Activated CD8-positive, alpha-beta T cell treated with anti-CD3 and anti-CD28 coated beads for 36 hours (primary cell): ENCODE measurements around the gene BLOC1S6. TPM values are rescaled to one million over a fixed set of nuclear protein-coding genes. Genes with fewer than 3 reads are reported as not detected.

Experiments
- ATAC-seq: fragments of 200-7000 bp; cut with Tn5 transposase; one replicate; pipeline ENCODE4 v1.10.0; 2021; ENCODE audit warnings: mild to moderate bottlenecking, moderate library complexity
- CTCF ChIA-PET: fragments of 350-600 bp; sonication (Branson Sonifier 250); formaldehyde crosslinking; loops from one replicate; lab custom pipeline; 2021; ENCODE audit warnings: antibody characterized with exemption; lab: Charles Lee
- POLR2A ChIA-PET: fragments of 350-600 bp; sonication (Branson Sonifier 250); formaldehyde crosslinking; loops from one replicate; lab custom pipeline; 2021; ENCODE audit warnings: antibody characterized with exemption; lab: Charles Lee
- DNase-seq: peaks from one replicate; pipeline ENCODE4 v3.0.0-alpha.2; 2020
- H3K27ac Mint-ChIP-seq: one replicate; pipeline ENCODE4 v1.8.0; 2021; ENCODE audit warnings: mild to moderate bottlenecking, mixed read lengths
- H3K27me3 Mint-ChIP-seq: one replicate; pipeline ENCODE4 v1.8.0; 2021; ENCODE audit warnings: mixed read lengths
- H3K36me3 Mint-ChIP-seq: one replicate; pipeline ENCODE4 v1.8.0; 2021; ENCODE audit warnings: low read depth, mixed read lengths
- H3K4me1 Mint-ChIP-seq: one replicate; pipeline ENCODE4 v1.8.0; 2021; ENCODE audit warnings: low read depth, mixed read lengths
- H3K4me3 Mint-ChIP-seq: one replicate; pipeline ENCODE4 v1.8.0; 2021; ENCODE audit warnings: mild to moderate bottlenecking, moderate library complexity, mixed read lengths
- H3K9me3 Mint-ChIP-seq: one replicate; pipeline ENCODE4 v1.8.0; 2021; ENCODE audit warnings: mixed read lengths
- intact Hi-C: fragments of 100-400 bp; cut with micrococcal nuclease; formaldehyde crosslinking; loops from one replicate; pipeline ENCODE4 v1.10.0; 2022
- total RNA-seq, 2 experiments: library from RNA; stranded (reverse); gene quantifications; one replicate each; pipeline ENCODE4 v1.2.3, GENCODE V29; 2021
- TF ChIP-seq, protein P1 (sequence below): fragments of 200-600 bp; IDR thresholded peaks from one replicate; pipeline ENCODE4 v1.8.0; 2022; ENCODE audit warnings: antibody characterized with exemption, mild to moderate bottlenecking

BLOC1S6 gene
- total RNA-seq, 2 experiments from 2014 or later = 43.3 to 46.9 TPM

DNA sequence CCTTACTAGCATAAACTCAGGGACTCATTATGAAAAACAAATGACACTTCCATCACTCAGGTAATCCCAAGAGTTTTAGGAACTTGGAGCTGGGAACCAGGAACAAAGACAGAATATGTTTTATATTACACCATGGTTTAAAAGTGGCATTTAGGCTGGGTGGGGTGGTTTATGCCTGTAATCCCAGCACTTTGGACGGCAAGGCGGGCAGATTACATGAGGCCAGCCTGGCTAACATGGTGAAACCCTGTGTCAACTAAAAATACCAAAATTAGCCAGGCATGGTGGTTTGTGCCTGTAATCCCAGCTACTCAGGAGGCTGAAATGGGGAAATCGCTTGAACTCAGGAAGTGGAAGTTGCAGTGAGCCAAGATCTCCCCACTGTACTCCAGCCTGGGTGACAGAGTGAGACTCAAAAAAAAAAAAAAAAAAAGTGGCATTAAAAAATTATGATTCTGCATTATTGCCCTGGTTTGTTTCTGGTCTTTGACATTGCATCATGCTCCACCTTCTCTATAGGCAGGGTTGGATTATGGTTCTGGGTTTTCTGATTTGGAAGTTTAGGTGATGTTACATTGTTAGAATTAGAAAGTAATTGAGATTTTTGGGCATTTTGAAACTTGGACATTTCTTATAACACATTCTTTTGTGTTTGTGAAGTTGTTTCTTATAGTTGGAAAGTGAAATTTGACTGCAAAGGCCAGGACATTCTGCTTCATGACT is 66.7 kb downstream of the BLOC1S6 start:
- no peak overlapping the region for H3K27ac Mint-ChIP-seq
- no peak overlapping the region for H3K4me3 Mint-ChIP-seq
- H3K9me3 Mint-ChIP-seq = no peaks in the 10 kb centered on the region
- no peaks in the 10 kb centered on the region for H3K27me3 Mint-ChIP-seq
- H3K4me1 Mint-ChIP-seq = peaks cover 48% of the 10 kb centered on the region
- no peak for DNase-seq
- H3K36me3 Mint-ChIP-seq = peaks cover 12% of the 10 kb centered on the region
- ChIA-PET CTCF (interaction anchor here (0.8 to 1.0 kb wide), 3 partner anchors 11 to 51 kb away, joined by 3 read pairs; no protein-coding TSS in a partner anchor), POLR2A (no interaction called here)
- TF ChIP-seq, protein P1, sequence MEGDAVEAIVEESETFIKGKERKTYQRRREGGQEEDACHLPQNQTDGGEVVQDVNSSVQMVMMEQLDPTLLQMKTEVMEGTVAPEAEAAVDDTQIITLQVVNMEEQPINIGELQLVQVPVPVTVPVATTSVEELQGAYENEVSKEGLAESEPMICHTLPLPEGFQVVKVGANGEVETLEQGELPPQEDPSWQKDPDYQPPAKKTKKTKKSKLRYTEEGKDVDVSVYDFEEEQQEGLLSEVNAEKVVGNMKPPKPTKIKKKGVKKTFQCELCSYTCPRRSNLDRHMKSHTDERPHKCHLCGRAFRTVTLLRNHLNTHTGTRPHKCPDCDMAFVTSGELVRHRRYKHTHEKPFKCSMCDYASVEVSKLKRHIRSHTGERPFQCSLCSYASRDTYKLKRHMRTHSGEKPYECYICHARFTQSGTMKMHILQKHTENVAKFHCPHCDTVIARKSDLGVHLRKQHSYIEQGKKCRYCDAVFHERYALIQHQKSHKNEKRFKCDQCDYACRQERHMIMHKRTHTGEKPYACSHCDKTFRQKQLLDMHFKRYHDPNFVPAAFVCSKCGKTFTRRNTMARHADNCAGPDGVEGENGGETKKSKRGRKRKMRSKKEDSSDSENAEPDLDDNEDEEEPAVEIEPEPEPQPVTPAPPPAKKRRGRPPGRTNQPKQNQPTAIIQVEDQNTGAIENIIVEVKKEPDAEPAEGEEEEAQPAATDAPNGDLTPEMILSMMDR = no peak
- intact Hi-C loops = no loop called here
- no peak for ATAC-seq

DNA sequence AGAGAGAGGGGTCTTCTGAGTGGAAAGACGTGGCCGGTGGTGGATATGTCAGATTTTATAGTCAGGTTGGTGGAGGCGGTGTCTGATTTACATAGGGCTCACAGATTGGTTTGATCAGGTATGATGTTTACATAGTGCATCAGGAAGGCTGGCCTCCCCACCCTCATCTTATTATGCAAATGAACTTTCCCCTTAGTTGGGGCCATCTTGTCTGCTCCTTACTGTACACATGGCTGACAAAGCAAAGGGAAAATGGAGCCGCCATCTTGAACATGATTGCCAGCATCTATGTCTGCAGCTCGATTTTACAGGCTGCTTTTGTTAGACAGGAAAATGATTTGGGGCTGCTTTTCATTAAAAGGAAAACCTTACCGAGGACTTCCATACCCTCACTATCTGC is 67.6 kb downstream of the BLOC1S6 start:
- peaks cover 11% of the 10 kb centered on the region for H3K36me3 Mint-ChIP-seq
- CTCF ChIA-PET = no interaction called here
- intact Hi-C loops = no loop called here
- H3K27ac Mint-ChIP-seq = no peak overlapping the region
- TF ChIP-seq, protein P1 = no peak
- no peak for DNase-seq
- peaks cover 48% of the 10 kb centered on the region for H3K4me1 Mint-ChIP-seq
- H3K9me3 Mint-ChIP-seq = no peaks in the 10 kb centered on the region
- POLR2A ChIA-PET = no interaction called here
- ATAC-seq = no peak
- H3K27me3 Mint-ChIP-seq = no peaks in the 10 kb centered on the region
- H3K4me3 Mint-ChIP-seq = no peak overlapping the region

DNA sequence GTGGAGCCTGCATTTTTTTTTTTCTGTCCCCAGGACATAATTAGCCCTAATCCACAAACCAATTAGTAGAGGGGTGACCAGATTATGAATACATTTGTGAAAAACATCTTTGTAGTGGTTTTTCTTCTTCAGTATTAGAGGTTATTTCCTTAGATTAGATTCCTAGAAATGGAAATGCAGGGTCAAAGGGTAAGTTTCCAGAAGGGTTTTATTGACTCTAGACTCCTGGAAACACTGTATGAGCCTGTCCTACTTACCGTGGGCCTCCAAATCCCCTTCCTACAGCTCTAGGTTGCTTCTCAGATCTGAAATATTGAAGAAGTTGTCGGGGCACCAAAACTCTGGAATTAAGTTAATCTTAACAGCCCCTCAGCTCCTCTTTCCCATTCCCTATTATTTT is 70.1 kb downstream of the BLOC1S6 start:
- CTCF ChIA-PET = interaction anchor here (1.1 kb wide), 1 partner anchor 22 kb away, joined by 3 read pairs; the partner anchor contains the start of gene SQOR

DNA sequence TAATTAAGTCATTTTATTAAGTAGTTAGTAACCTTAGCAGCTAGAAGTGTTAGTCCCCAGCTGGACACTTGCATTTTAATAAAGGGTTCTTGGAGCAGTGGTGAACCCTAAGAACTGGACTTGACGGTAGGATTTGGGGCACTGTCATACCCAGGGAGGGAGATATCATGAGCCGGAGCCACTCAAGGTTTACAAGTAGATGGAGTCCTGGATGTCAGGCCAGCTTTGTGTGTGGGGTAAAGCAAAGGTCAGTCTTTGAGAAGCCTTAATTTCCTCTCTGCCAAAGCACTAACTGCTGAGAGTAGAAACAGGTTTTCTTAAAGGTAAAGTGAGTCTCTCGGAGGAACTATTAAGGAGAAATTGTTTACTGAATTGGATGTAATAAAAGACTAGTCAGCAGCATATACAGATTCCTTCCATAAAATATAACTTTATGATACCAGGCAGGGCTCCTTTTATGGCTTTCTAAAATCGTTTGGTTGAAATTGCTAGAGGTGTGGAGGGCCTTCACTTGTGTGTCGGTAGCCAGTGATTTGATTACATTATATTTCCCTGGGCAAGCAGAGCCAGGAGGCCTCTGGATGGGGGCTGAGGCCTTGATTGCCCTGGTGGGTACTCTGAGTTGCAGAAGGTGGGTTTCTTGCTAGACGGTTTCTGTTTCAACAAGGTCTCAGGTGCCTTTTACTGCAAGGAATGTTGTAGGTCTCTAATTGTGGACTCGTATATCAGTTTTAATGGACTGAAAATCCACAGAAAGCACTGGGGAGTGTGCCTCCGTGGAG is 70.8 kb downstream of the BLOC1S6 start:
- ATAC-seq (no peak), DNase-seq (no peak)
- Mint-ChIP-seq H3K36me3 (peaks cover 19% of the 10 kb centered on the region), H3K4me3 (no peak overlapping the region), H3K9me3 (no peaks in the 10 kb centered on the region), H3K27me3 (no peaks in the 10 kb centered on the region), H3K27ac (no peak overlapping the region), H3K4me1 (peaks cover 36% of the 10 kb centered on the region)
- ChIA-PET POLR2A (no interaction called here), CTCF (interaction anchor here (1.1 kb wide), 1 partner anchor 23 kb away, joined by 3 read pairs; the partner anchor contains the start of gene SQOR)
- intact Hi-C loops = no loop called here
- TF ChIP-seq, protein P1 = no peak

More for the DNA sequence above, 70.1 kb downstream of the BLOC1S6 start:
- Mint-ChIP-seq H3K27me3 (no peaks in the 10 kb centered on the region), H3K36me3 (peaks cover 15% of the 10 kb centered on the region), H3K4me3 (no peak overlapping the region), H3K9me3 (no peaks in the 10 kb centered on the region), H3K4me1 (peaks cover 39% of the 10 kb centered on the region), H3K27ac (no peak overlapping the region)
- no peak for ATAC-seq
- TF ChIP-seq, protein P1 = no peak
- POLR2A ChIA-PET = no interaction called here
- no peak for DNase-seq
- intact Hi-C loops = no loop called here

Other genes with a start within 250 kb of the BLOC1S6 start
- 1 to 10 TPM; 5.6 to 6.5 TPM for gene GATM, start 208.8 kb upstream of the BLOC1S6 start, total RNA-seq
- gene SLC30A4, start 64.6 kb upstream of the BLOC1S6 start, total RNA-seq = 1 to 10 TPM; 1.7 to 2.0 TPM
- gene SQOR, start 47.6 kb downstream of the BLOC1S6 start, total RNA-seq = 10 to 100 TPM; 84.3 to 87.3 TPM